HepG2 (cell line): ENCODE measurements around the gene ENTPD6. TPM values are rescaled to one million over a fixed set of nuclear protein-coding genes. Genes with fewer than 3 reads are reported as not detected.

Experiments
- ATAC-seq: fragments of 200-7000 bp; cut with Tn5 transposase; 3 replicates; pipeline ENCODE4 v1.9.1; 2020; ENCODE audit warnings: mild to moderate bottlenecking, moderate library complexity
- BruUV-seq: library from RNA; stranded (reverse); fragments of 400-500 nt; replicated peaks from 2 replicates; lab custom pipeline; 2021; lab: Mats Ljungman, UMichigan
- CTCF ChIA-PET: fragments of 300-600 bp; formaldehyde crosslinking; extraction: SDS; loops from one replicate; lab custom pipeline; 2021; ENCODE audit warnings: low total read pairs, inconsistent platforms, low intra/inter-chr PET ratio; lab: Yijun Ruan, JAX
- POLR2A ChIA-PET: fragments of 350-600 bp; sonication (Branson Sonifier 250); formaldehyde crosslinking; loops from one replicate; lab custom pipeline; 2020; ENCODE audit warnings: antibody characterized with exemption, inconsistent platforms; lab: Yijun Ruan, JAX
- DNase-seq: peaks from one replicate; pipeline ENCODE4 v3.0.0-alpha.2; 2015; ENCODE audit warnings: low spot score
- FAIRE-seq: peaks from 3 replicates; lab custom pipeline; 2011; peaks lifted over from hg19 to GRCh38; lab: Jason Lieb, UNC
- H2AFZ ChIP-seq: one replicate; pipeline ENCODE4 v1.6.1; 2011; ENCODE audit warnings: low read length, inconsistent platforms
- H3K27ac ChIP-seq: fragments of 300-600 bp; 3 replicates; pipeline ENCODE4 v1.8.0; 2011; ENCODE audit warnings: mixed run types, mild to moderate bottlenecking, mixed read lengths, low read length, inconsistent platforms; ENCODE audit not compliant: insufficient read depth; ENCODE audit errors: extremely low read length
- H3K27me3 ChIP-seq, 2 experiments: fragments of 200-600 bp in 1 of 2; 2 replicates in 1 of 2; 3 replicates in 1 of 2; pipeline versions ENCODE4 v1.6.0 to v1.8.0; 2011; ENCODE audit warnings: low read length in 2 of 2, mild to moderate bottlenecking in 2 of 2, moderate library complexity in 2 of 2, inconsistent platforms in 1 of 2; ENCODE audit not compliant: insufficient read depth in 2 of 2, control insufficient read depth in 1 of 2
- H3K36me3 ChIP-seq, 2 experiments: fragments of 200-600 bp in 1 of 2; replicated peaks in 1 of 2; 2 replicates in 1 of 2; 3 replicates in 1 of 2; pipeline versions ENCODE4 v1.5.1 to v1.8.0; 2011; ENCODE audit warnings: low read length in 2 of 2, inconsistent platforms in 1 of 2; ENCODE audit not compliant: insufficient read depth in 2 of 2, control insufficient read depth in 1 of 2
- H3K4me1 ChIP-seq: 2 replicates; pipeline ENCODE4 v1.5.1; 2012; ENCODE audit warnings: low read length, inconsistent platforms; ENCODE audit not compliant: insufficient read depth
- H3K4me2 ChIP-seq: 2 replicates; pipeline ENCODE4 v1.6.0; 2011; ENCODE audit warnings: low read depth, low read length, inconsistent platforms
- H3K4me3 ChIP-seq, 3 experiments: fragments of 200-600 bp in 1 of 3; sonication (generic), shearing (Covaris generic) in 1 of 3; replicated peaks in 1 of 3; 2 replicates each; pipeline ENCODE4 v1.5.1; 2011 to 2016; ENCODE audit warnings: low read length in 3 of 3, inconsistent platforms in 2 of 3, low read depth in 2 of 3, mild to moderate bottlenecking in 2 of 3, control low read depth in 1 of 3, mixed read lengths in 1 of 3; ENCODE audit not compliant: insufficient read depth in 1 of 3
- H3K79me2 ChIP-seq: one replicate; pipeline ENCODE4 v1.6.1; 2011; ENCODE audit warnings: low read length, inconsistent platforms; ENCODE audit not compliant: insufficient read depth
- H3K9ac ChIP-seq: 2 replicates; pipeline ENCODE4 v1.6.0; 2011; ENCODE audit warnings: mild to moderate bottlenecking, low read depth, low read length, inconsistent platforms; ENCODE audit not compliant: insufficient read depth
- H3K9me3 ChIP-seq: 2 replicates; pipeline ENCODE4 v1.5.1; 2012; ENCODE audit warnings: mild to moderate bottlenecking, low read length
- H4K20me1 ChIP-seq: 2 replicates; pipeline ENCODE4 v1.6.0; 2011; ENCODE audit warnings: inconsistent platforms, mild to moderate bottlenecking, low read length, moderate library complexity; ENCODE audit not compliant: insufficient read depth
- KMT2A ChIP-seq: sonication (generic); formaldehyde crosslinking; IDR thresholded peaks from 2 replicates; pipeline ENCODE4 v1.4.0; 2020; ENCODE audit warnings: missing genetic modification reagents
- STAG1 ChIP-seq: sonication (generic); formaldehyde crosslinking; IDR thresholded peaks from 2 replicates; pipeline ENCODE4 v1.4.0; 2020; ENCODE audit warnings: missing genetic modification reagents
- STAT5B ChIP-seq: sonication (generic); formaldehyde crosslinking; IDR thresholded peaks from 2 replicates; pipeline ENCODE4 v1.4.0; 2020; ENCODE audit warnings: missing genetic modification reagents
- TAF15 ChIP-seq: fragments of 200-400 bp; formaldehyde crosslinking; IDR thresholded peaks from one replicate; pipeline ENCODE4 v1.6.1; 2018; ENCODE audit warnings: mild to moderate bottlenecking, low read depth, low read length; ENCODE audit not compliant: poor library complexity, severe bottlenecking
- TEF ChIP-seq: sonication (generic); formaldehyde crosslinking; IDR thresholded peaks from 2 replicates; pipeline ENCODE4 v1.5.0; 2020; ENCODE audit warnings: missing genetic modification reagents
- TMF1 ChIP-seq: sonication (generic); formaldehyde crosslinking; IDR thresholded peaks from 2 replicates; pipeline ENCODE4 v1.8.1; 2022; ENCODE audit warnings: low read depth, missing genetic modification reagents
- ZNF609 ChIP-seq: sonication (generic); formaldehyde crosslinking; IDR thresholded peaks from 2 replicates; pipeline ENCODE4 v1.4.0; 2020; ENCODE audit warnings: mild to moderate bottlenecking, missing genetic modification reagents, borderline replicate concordance
- WGBS: methylation state at CpG from one replicate; pipeline ENCODE4 v1.1.6; 2017; ENCODE audit warnings: low lambda C conversion rate; 5-methylcytosine and 5-hydroxymethylcytosine counted together
- in situ Hi-C: cut with HindIII; loops from 2 replicates; pipeline ENCODE4 v1.10.0; 2017; ENCODE audit warnings: low pct_unique_long_range_greater_than_20kb; ENCODE audit not compliant: extremely low pct_ligation_motif_present
- intact Hi-C: fragments of 100-400 bp; cut with micrococcal nuclease; formaldehyde crosslinking; loops from one replicate; pipeline ENCODE4 v1.10.0; 2022; ENCODE audit not compliant: unreplicated experiment
- polyA plus RNA-seq, 8 experiments: library from polyadenylated mRNA; depleted of rRNA in 3 of 8; stranded (reverse) in 7 of 8; unstranded in 1 of 8; fragments of >200 nt; fragmentation: Illumina TruSeq in 4 of 8; extraction: Trizol in 4 of 8; gene quantifications; 2 replicates each; pipeline versions ENCODE4 v1.2.1 to v1.2.3, GENCODE V29; 2011 to 2016; ENCODE audit warnings: low read depth in 4 of 8, missing spikeins in 1 of 8, mixed read lengths in 1 of 8; ENCODE audit not compliant: insufficient read depth in 1 of 8
- total RNA-seq, 5 experiments: library from RNA; depleted of rRNA; stranded (reverse); fragments of >200 nt; fragmentation: Illumina TruSeq; extraction: Trizol; gene quantifications; 2 replicates each; pipeline ENCODE4 v1.2.3, GENCODE V29; 2016; ENCODE audit warnings: low read depth in 1 of 5
- TF ChIP-seq, protein P1 (sequence below): sonication (generic); formaldehyde crosslinking; IDR thresholded peaks from 2 replicates; pipeline ENCODE4 v1.5.0; 2020; ENCODE audit warnings: missing genetic modification reagents

The ENTPD6 gene
- total and polyA plus RNA-seq, 2 of the 13 experiments (the other 11 are each of a cell fraction or from before 2014, with no cell fraction given): 164 to 172 TPM

GRCh38 chr20:25217161-25218108 is 21.9 kb downstream of the ENTPD6 start:
- CTCF ChIA-PET: no interaction called here
- in situ Hi-C loops: no loop called here
- TF ChIP-seq TAF15 (no peak), STAT5B (CRISPR knock-in tag) (no peak), ZNF609 (CRISPR knock-in tag) (no peak), STAG1 (no peak), TMF1 (CRISPR knock-in tag) (no peak), TEF (no peak), KMT2A (no peak)
- TF ChIP-seq, protein P1, sequence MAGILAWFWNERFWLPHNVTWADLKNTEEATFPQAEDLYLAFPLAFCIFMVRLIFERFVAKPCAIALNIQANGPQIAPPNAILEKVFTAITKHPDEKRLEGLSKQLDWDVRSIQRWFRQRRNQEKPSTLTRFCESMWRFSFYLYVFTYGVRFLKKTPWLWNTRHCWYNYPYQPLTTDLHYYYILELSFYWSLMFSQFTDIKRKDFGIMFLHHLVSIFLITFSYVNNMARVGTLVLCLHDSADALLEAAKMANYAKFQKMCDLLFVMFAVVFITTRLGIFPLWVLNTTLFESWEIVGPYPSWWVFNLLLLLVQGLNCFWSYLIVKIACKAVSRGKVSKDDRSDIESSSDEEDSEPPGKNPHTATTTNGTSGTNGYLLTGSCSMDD: no peak

More at GRCh38 chr20:25217161-25218108, 21.9 kb downstream of the ENTPD6 start:
- Histone ChIP-seq H4K20me1 (no peaks in the 10 kb centered on the region), H3K4me1 (peaks cover 12% of the 10 kb centered on the region), H3K9ac (no peak overlapping the region), H3K27me3 (no peaks in the 10 kb centered on the region), H3K27ac (no peak overlapping the region), H3K36me3 (peaks cover 46 to 80% of the 10 kb centered on the region in 2 experiments), H2AFZ (no peak overlapping the region), H3K9me3 (no peaks in the 10 kb centered on the region), H3K79me2 (no peaks in the 10 kb centered on the region), H3K4me2 (no peak overlapping the region), H3K4me3 (no peak overlapping the region)
- intact Hi-C loops: no loop called here
- no peak for DNase-seq
- no peak for FAIRE-seq
- WGBS: 97% methylated on average over 20 of the region's 21 CpGs
- no peak for ATAC-seq
- BruUV-seq: no TSS peak
- POLR2A ChIA-PET: interaction anchor here (1.9 kb wide), 1 partner anchor 30 kb away, joined by 6 read pairs; the partner anchor contains the start of gene PYGB
